ENCODE data around the gene PCDHGA12.
"Not testable (repeated sequence)": the region's sequence is repeated elsewhere in the genome, so short reads cannot be mapped to it uniquely, and the experiment has no call there.

DNA sequence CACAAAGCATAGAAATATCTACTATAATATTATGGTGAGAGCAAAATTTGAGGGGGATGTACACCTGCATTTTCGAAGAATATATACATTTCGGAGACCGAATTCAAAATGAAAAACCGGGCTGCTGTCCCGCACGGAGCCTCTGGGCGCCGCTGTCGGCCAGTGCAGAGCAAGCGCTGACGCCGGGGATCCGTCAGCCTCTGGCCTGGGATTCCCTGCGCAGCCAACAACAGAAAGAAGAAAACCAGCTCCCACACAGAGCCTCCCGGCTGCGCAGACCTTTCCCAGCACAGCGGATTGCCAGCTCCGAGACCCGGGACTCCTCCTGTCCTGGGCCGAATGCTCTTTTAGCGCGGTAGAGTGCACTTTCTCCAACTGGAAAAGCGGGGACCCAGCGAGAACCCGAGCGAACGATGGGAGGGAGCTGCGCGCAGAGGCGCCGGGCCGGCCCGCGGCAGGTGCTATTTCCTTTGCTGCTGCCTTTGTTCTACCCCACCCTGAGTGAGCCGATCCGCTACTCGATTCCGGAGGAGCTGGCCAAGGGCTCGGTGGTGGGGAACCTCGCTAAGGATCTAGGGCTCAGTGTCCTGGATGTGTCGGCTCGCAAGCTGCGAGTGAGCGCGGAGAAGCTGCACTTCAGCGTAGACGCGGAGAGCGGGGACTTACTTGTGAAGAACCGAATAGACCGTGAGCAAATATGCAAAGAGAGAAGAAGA lies 22.4 kb upstream of the PCDHGA12 start, which contains the start of gene PCDHGB6:
- TF ChIP-seq, protein P1, sequence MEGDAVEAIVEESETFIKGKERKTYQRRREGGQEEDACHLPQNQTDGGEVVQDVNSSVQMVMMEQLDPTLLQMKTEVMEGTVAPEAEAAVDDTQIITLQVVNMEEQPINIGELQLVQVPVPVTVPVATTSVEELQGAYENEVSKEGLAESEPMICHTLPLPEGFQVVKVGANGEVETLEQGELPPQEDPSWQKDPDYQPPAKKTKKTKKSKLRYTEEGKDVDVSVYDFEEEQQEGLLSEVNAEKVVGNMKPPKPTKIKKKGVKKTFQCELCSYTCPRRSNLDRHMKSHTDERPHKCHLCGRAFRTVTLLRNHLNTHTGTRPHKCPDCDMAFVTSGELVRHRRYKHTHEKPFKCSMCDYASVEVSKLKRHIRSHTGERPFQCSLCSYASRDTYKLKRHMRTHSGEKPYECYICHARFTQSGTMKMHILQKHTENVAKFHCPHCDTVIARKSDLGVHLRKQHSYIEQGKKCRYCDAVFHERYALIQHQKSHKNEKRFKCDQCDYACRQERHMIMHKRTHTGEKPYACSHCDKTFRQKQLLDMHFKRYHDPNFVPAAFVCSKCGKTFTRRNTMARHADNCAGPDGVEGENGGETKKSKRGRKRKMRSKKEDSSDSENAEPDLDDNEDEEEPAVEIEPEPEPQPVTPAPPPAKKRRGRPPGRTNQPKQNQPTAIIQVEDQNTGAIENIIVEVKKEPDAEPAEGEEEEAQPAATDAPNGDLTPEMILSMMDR (conservative IDR thresholded peaks at IDR 0.05; ENCODE audit: low read depth in 2 of 2): peak; percentile 81
- not testable (repeated sequence) for TF ChIP-seq POLR2AphosphoS5 (IDR thresholded peaks at IDR 0.05; ENCODE audit: low read depth); EZH2phosphoT487 (IDR thresholded peaks at IDR 0.05; ENCODE audit: unreplicated experiment); ZNF114 (CRISPR knock-in tag; IDR thresholded peaks at IDR 0.05); EZH2 (IDR thresholded peaks at IDR 0.05; ENCODE audit: low read depth, unreplicated experiment)
- TF ChIP-seq, protein P2, sequence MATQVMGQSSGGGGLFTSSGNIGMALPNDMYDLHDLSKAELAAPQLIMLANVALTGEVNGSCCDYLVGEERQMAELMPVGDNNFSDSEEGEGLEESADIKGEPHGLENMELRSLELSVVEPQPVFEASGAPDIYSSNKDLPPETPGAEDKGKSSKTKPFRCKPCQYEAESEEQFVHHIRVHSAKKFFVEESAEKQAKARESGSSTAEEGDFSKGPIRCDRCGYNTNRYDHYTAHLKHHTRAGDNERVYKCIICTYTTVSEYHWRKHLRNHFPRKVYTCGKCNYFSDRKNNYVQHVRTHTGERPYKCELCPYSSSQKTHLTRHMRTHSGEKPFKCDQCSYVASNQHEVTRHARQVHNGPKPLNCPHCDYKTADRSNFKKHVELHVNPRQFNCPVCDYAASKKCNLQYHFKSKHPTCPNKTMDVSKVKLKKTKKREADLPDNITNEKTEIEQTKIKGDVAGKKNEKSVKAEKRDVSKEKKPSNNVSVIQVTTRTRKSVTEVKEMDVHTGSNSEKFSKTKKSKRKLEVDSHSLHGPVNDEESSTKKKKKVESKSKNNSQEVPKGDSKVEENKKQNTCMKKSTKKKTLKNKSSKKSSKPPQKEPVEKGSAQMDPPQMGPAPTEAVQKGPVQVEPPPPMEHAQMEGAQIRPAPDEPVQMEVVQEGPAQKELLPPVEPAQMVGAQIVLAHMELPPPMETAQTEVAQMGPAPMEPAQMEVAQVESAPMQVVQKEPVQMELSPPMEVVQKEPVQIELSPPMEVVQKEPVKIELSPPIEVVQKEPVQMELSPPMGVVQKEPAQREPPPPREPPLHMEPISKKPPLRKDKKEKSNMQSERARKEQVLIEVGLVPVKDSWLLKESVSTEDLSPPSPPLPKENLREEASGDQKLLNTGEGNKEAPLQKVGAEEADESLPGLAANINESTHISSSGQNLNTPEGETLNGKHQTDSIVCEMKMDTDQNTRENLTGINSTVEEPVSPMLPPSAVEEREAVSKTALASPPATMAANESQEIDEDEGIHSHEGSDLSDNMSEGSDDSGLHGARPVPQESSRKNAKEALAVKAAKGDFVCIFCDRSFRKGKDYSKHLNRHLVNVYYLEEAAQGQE (IDR thresholded peaks at IDR 0.05; ENCODE audit: unreplicated experiment): not testable (repeated sequence)
- TF ChIP-seq CREB1 (CRISPR knock-in tag; IDR thresholded peaks at IDR 0.05; ENCODE audit: low read depth): peak; percentile 67

All from GM23338 (cell line).